Measurements from ENCODE around the gene AGAP1.
"Not testable (repeated sequence)": the region's sequence is repeated elsewhere in the genome, so short reads cannot be mapped to it uniquely, and the experiment has no call there.

The AGAP1 gene

GRCh38 chr2:235600406-235600805 is 106.6 kb downstream of the AGAP1 start:
- no peak overlapping the region for H3K9ac ChIP-seq (ENCODE audit: low read depth in 1 of 2, low read length in 2 of 2)
- no peaks in the 10 kb centered on the region for H3K27me3 ChIP-seq (ENCODE audit: control insufficient read depth in 1 of 2, insufficient read depth in 2 of 2, low read length in 2 of 2)
- no peak overlapping the region for H3K27ac ChIP-seq (ENCODE audit: low read depth, low read length)
- H3K9me3 ChIP-seq (ENCODE audit: control insufficient read depth in 1 of 2, low read length in 2 of 2): no peaks in the 10 kb centered on the region
- H3K4me3 ChIP-seq (ENCODE audit: low read depth in 1 of 2, low read length in 2 of 2): no peak overlapping the region
- peaks cover 4 to 6% of the 10 kb centered on the region in 2 donors for H3K4me1 ChIP-seq (ENCODE audit: control insufficient read depth in 1 of 2, insufficient read depth in 2 of 2, low read length in 2 of 2)
- no peaks in the 10 kb centered on the region for H3K36me3 ChIP-seq (ENCODE audit: control insufficient read depth in 1 of 2, insufficient read depth in 2 of 2, low read length in 2 of 2)

DNA sequence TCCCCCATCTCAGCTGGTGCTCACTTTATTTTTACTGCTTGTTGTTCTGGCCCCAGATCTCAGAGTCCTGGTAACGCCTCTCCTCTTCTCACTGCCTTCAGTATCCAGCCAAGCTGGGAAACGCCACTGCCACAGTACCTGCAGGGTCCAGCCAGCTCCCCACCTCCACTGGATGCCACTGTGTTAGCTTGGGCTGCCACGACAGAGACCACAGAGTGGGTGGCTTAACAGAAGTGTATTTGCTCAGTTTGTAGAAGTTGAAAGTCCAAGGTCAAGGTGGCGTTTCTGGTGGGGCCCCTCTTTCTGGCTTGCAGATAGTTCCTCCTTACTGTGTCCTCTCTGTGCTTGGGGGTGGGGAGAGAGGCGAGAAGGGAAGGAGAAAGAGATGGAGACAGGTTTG is 107.1 kb downstream of the AGAP1 start:
- H3K27me3 ChIP-seq (ENCODE audit: control insufficient read depth in 1 of 2, insufficient read depth in 2 of 2, low read length in 2 of 2): no peaks in the 10 kb centered on the region
- H3K36me3 ChIP-seq (ENCODE audit: control insufficient read depth in 1 of 2, insufficient read depth in 2 of 2, low read length in 2 of 2): no peaks in the 10 kb centered on the region
- H3K27ac ChIP-seq (ENCODE audit: low read depth, low read length): no peak overlapping the region
- H3K4me1 ChIP-seq (ENCODE audit: control insufficient read depth in 1 of 2, insufficient read depth in 2 of 2, low read length in 2 of 2): peaks cover 4 to 6% of the 10 kb centered on the region in 2 donors
- no peak overlapping the region for H3K9ac ChIP-seq (ENCODE audit: low read depth in 1 of 2, low read length in 2 of 2)
- H3K4me3 ChIP-seq (ENCODE audit: low read depth in 1 of 2, low read length in 2 of 2): no peak overlapping the region
- H3K9me3 ChIP-seq (ENCODE audit: control insufficient read depth in 1 of 2, low read length in 2 of 2): no peaks in the 10 kb centered on the region

GRCh38 chr2:235601960-235602704 is 108.3 kb downstream of the AGAP1 start:
- no peaks in the 10 kb centered on the region for H3K27me3 ChIP-seq (ENCODE audit: control insufficient read depth in 1 of 2, insufficient read depth in 2 of 2, low read length in 2 of 2)
- H3K9ac ChIP-seq (ENCODE audit: low read depth in 1 of 2, low read length in 2 of 2): no peak overlapping the region
- no peak overlapping the region for H3K4me3 ChIP-seq (ENCODE audit: low read depth in 1 of 2, low read length in 2 of 2)
- no peaks in the 10 kb centered on the region for H3K36me3 ChIP-seq (ENCODE audit: control insufficient read depth in 1 of 2, insufficient read depth in 2 of 2, low read length in 2 of 2)
- no peaks in the 10 kb centered on the region for H3K9me3 ChIP-seq (ENCODE audit: control insufficient read depth in 1 of 2, low read length in 2 of 2)
- H3K27ac ChIP-seq (ENCODE audit: low read depth, low read length): no peak overlapping the region
- peaks cover 4 to 6% of the 10 kb centered on the region in 2 donors for H3K4me1 ChIP-seq (ENCODE audit: control insufficient read depth in 1 of 2, insufficient read depth in 2 of 2, low read length in 2 of 2)

DNA sequence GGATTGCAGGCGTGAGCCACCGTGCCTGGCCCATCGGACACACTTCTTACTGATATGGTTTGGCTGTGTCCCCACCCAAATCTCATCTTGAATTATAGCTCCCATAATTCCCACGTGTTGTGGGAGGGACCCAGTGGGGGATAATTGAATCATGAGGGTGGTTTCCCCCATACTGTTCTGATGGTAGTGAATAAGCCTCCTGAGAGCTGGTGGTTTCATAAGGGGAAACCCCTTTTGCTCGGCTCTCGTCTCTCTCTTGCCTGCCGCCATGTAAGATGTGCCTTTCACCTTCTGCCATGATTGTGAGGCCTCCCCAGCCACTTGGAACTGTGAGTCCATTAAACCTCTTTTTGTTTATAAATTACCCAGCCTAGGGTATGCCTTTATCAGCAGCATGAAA is 109.1 kb downstream of the AGAP1 start:
- not testable (repeated sequence) for H3K9me3 ChIP-seq (ENCODE audit: control insufficient read depth in 1 of 2, low read length in 2 of 2); H3K4me3 ChIP-seq (ENCODE audit: low read depth in 1 of 2, low read length in 2 of 2); H3K27ac ChIP-seq (ENCODE audit: low read depth, low read length); H3K4me1 ChIP-seq (ENCODE audit: control insufficient read depth in 1 of 2, insufficient read depth in 2 of 2, low read length in 2 of 2); H3K36me3 ChIP-seq (ENCODE audit: control insufficient read depth in 1 of 2, insufficient read depth in 2 of 2, low read length in 2 of 2); H3K27me3 ChIP-seq (ENCODE audit: control insufficient read depth in 1 of 2, insufficient read depth in 2 of 2, low read length in 2 of 2); H3K9ac ChIP-seq (ENCODE audit: low read depth in 1 of 2, low read length in 2 of 2)

GRCh38 chr2:235603659-235604058 is 109.8 kb downstream of the AGAP1 start:
- Histone ChIP-seq H3K9ac (ENCODE audit: low read depth in 1 of 2, low read length in 2 of 2) (no peak overlapping the region), H3K4me1 (ENCODE audit: control insufficient read depth in 1 of 2, insufficient read depth in 2 of 2, low read length in 2 of 2) (peaks cover 4 to 6% of the 10 kb centered on the region in 2 donors), H3K9me3 (ENCODE audit: control insufficient read depth in 1 of 2, low read length in 2 of 2) (no peaks in the 10 kb centered on the region), H3K27ac (ENCODE audit: low read depth, low read length) (no peak overlapping the region), H3K27me3 (ENCODE audit: control insufficient read depth in 1 of 2, insufficient read depth in 2 of 2, low read length in 2 of 2) (no peaks in the 10 kb centered on the region), H3K4me3 (ENCODE audit: low read depth in 1 of 2, low read length in 2 of 2) (no peak overlapping the region), H3K36me3 (ENCODE audit: control insufficient read depth in 1 of 2, insufficient read depth in 2 of 2, low read length in 2 of 2) (no peaks in the 10 kb centered on the region)

DNA sequence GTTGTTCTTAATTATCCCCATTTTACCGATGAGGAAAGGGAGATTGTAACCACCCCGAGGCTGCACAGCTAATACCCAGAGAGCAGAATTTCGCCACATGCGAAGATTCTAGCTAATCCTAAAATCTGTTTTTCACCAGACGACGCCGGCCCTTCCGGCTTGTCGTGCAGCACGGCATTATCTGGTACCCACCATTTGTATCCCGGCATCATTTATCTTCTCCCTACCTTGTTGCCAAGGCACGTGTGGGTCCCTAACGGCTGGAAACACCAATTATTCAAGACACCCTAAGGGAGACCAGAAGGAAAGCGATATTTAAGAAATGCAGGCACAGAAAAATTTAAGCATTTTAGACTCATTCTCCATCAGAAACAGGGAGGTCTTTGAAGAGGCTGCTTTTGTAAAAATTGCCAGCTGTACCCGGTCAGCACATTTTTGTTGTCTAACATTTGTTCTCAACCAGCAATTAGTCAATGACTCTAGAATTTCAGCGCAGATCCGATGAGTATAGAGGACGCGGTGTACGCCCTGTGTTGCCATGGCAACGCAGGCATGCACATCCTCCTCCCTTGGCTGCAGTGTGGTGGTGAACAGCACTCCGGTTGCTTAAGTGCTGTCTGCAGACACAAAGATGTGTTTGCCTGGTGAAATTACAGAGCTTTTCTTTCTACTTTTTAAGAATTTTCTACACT is 111.6 kb downstream of the AGAP1 start:
- H3K36me3 ChIP-seq (ENCODE audit: control insufficient read depth in 1 of 2, insufficient read depth in 2 of 2, low read length in 2 of 2): no peaks in the 10 kb centered on the region
- H3K9ac ChIP-seq (ENCODE audit: low read depth in 1 of 2, low read length in 2 of 2): no peak overlapping the region
- no peak overlapping the region for H3K27ac ChIP-seq (ENCODE audit: low read depth, low read length)
- H3K27me3 ChIP-seq (ENCODE audit: control insufficient read depth in 1 of 2, insufficient read depth in 2 of 2, low read length in 2 of 2): no peaks in the 10 kb centered on the region
- no peaks in the 10 kb centered on the region for H3K9me3 ChIP-seq (ENCODE audit: control insufficient read depth in 1 of 2, low read length in 2 of 2)
- no peak overlapping the region for H3K4me3 ChIP-seq (ENCODE audit: low read depth in 1 of 2, low read length in 2 of 2)
- no peaks in the 10 kb centered on the region for H3K4me1 ChIP-seq (ENCODE audit: control insufficient read depth in 1 of 2, insufficient read depth in 2 of 2, low read length in 2 of 2)

DNA sequence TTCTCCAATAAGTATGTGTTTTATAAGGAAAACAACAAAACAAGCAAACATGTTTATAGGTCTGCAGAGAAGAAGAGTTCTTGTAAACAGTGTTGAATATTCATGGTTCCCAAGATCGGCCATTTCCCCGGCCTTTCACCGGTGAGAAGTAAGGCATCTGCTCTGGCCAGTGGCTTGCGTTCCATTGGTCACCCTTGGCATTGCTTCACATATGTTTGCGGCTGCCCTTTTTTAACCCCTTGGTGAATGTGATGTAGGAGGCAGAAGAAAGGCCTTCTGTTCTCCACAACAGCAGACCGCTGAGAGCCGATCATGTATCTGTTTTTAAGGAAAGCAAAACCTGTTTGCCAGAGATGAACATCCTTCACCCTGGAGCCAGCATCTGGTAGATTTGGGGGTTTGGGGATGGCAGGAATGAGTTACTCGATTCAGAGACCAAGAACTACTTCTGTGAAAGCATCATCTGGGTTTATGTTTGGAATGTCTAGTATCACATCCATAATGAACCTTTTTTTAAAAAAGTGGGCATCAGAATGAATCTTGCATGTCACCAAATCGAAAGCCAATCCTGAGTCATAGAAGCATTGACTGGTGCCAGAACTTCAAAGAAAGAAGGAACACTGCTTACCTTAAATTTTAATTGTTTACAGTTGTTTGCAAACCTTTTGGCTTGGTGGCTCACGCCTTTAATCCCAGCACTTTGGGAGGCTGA is 112.3 kb downstream of the AGAP1 start:
- H3K4me3 ChIP-seq (ENCODE audit: low read depth in 1 of 2, low read length in 2 of 2): no peak overlapping the region
- no peaks in the 10 kb centered on the region for H3K36me3 ChIP-seq (ENCODE audit: control insufficient read depth in 1 of 2, insufficient read depth in 2 of 2, low read length in 2 of 2)
- H3K9ac ChIP-seq (ENCODE audit: low read depth in 1 of 2, low read length in 2 of 2): no peak overlapping the region
- H3K9me3 ChIP-seq (ENCODE audit: control insufficient read depth in 1 of 2, low read length in 2 of 2): no peaks in the 10 kb centered on the region
- no peaks in the 10 kb centered on the region for H3K4me1 ChIP-seq (ENCODE audit: control insufficient read depth in 1 of 2, insufficient read depth in 2 of 2, low read length in 2 of 2)
- H3K27me3 ChIP-seq (ENCODE audit: control insufficient read depth in 1 of 2, insufficient read depth in 2 of 2, low read length in 2 of 2): no peaks in the 10 kb centered on the region
- H3K27ac ChIP-seq (ENCODE audit: low read depth, low read length): no peak overlapping the region

- Histone ChIP-seq H3K9me3 (ENCODE audit: control insufficient read depth in 1 of 2, low read length in 2 of 2) (no peaks in the 10 kb centered on the region), H3K4me3 (ENCODE audit: low read depth in 1 of 2, low read length in 2 of 2) (no peak overlapping the region), H3K36me3 (ENCODE audit: control insufficient read depth in 1 of 2, insufficient read depth in 2 of 2, low read length in 2 of 2) (no peaks in the 10 kb centered on the region), H3K4me1 (ENCODE audit: control insufficient read depth in 1 of 2, insufficient read depth in 2 of 2, low read length in 2 of 2) (peaks cover 0 to 6% of the 10 kb centered on the region in 2 donors), H3K27me3 (ENCODE audit: control insufficient read depth in 1 of 2, insufficient read depth in 2 of 2, low read length in 2 of 2) (no peaks in the 10 kb centered on the region), H3K9ac (ENCODE audit: low read depth in 1 of 2, low read length in 2 of 2) (no peak overlapping the region), H3K27ac (ENCODE audit: low read depth, low read length) (no peak overlapping the region)
These were observed 113.8 kb downstream of the AGAP1 start for GRCh38 chr2:235607546-235608199.

DNA sequence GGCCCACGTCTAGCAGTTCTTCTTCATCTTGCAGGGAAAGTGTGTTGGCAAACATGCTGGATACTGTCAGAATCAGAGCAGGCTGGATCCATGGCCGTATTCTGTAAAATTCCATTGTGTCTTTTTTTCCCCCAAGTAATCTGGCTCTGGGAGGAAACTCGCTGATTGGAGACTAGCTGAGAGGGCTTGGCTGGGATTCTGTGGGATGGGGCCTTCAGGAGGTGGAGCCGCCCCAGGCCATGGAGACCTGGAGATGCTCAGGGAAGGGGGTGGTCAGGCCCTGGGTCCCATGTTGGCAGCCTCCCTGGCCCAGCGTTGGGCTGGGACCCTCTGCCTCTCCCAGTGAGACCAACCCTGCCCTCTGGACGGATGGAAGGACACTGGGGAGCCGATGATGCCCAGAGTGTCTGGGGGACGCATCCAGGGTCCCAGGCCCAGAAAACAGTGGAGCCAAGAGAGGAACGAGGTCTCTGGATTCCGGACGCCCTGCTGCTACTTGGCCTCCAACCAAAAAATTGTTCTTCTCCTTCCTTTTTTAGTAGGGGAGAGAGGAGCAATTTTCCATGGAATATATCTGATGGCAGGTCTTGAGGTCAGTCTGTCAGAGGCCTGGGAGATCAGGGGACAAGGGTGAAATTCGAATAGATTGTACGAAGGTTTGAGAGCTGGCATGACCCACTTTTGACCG is 114.5 kb downstream of the AGAP1 start:
- no peak overlapping the region for H3K9ac ChIP-seq (ENCODE audit: low read depth in 1 of 2, low read length in 2 of 2)
- H3K27ac ChIP-seq (ENCODE audit: low read depth, low read length): no peak overlapping the region
- no peaks in the 10 kb centered on the region for H3K36me3 ChIP-seq (ENCODE audit: control insufficient read depth in 1 of 2, insufficient read depth in 2 of 2, low read length in 2 of 2)

More for the DNA sequence above, 114.5 kb downstream of the AGAP1 start:
- Histone ChIP-seq H3K4me1 (ENCODE audit: control insufficient read depth in 1 of 2, insufficient read depth in 2 of 2, low read length in 2 of 2) (peaks cover 0 to 6% of the 10 kb centered on the region in 2 donors), H3K9me3 (ENCODE audit: control insufficient read depth in 1 of 2, low read length in 2 of 2) (no peaks in the 10 kb centered on the region), H3K27me3 (ENCODE audit: control insufficient read depth in 1 of 2, insufficient read depth in 2 of 2, low read length in 2 of 2) (no peaks in the 10 kb centered on the region), H3K4me3 (ENCODE audit: low read depth in 1 of 2, low read length in 2 of 2) (no peak overlapping the region)

Data from duodenal mucosa (tissue), 2 donors.